GM12878 (cell line): ENCODE data around the gene POLR3A. TPM values are rescaled to one million over a fixed set of nuclear protein-coding genes. Genes with fewer than 3 reads are reported as not detected.

ENCODE experiments used
- ATAC-seq: fragments of 200-7000 bp; cut with Tn5 transposase; 3 replicates; pipeline ENCODE4 v1.9.1; 2020; ENCODE audit warnings: mild to moderate bottlenecking, moderate library complexity
- BruUV-seq: library from RNA; stranded (reverse); fragments of 400-500 nt; replicated peaks from 2 replicates; lab custom pipeline; 2021; lab: Mats Ljungman, UMichigan
- CTCF ChIA-PET: fragments of 300-600 bp; sonication (Branson Sonifier 250); formaldehyde crosslinking; extraction: SDS; loops from one replicate; lab custom pipeline; 2021; ENCODE audit warnings: inconsistent platforms; lab: Yijun Ruan, JAX
- POLR2A ChIA-PET: fragments of 350-600 bp; formaldehyde crosslinking; extraction: SDS; loops from one replicate; lab custom pipeline; 2021; ENCODE audit warnings: inconsistent platforms; lab: Charles Lee
- RAD21 ChIA-PET: fragments of 300-600 bp; sonication (Branson Sonifier 250); formaldehyde crosslinking; loops from one replicate; lab custom pipeline; 2023; ENCODE audit warnings: antibody characterized with exemption; ENCODE audit not compliant: unreplicated experiment; lab: Charles Lee
- SMC1A ChIA-PET: fragments of 300-600 bp; sonication (Branson Sonifier 250); formaldehyde crosslinking; loops from one replicate; lab custom pipeline; 2023; ENCODE audit not compliant: unreplicated experiment, uncharacterized antibody; lab: Charles Lee
- DNase-seq: peaks from one replicate; pipeline ENCODE4 v3.0.0-alpha.2; 2011; ENCODE audit warnings: low read depth, low spot score
- FAIRE-seq: peaks from 3 replicates; lab custom pipeline; 2011; peaks lifted over from hg19 to GRCh38; lab: Jason Lieb, UNC
- H2AFZ ChIP-seq: 2 replicates; pipeline ENCODE4 v1.6.0; 2011; ENCODE audit warnings: low read depth, low read length, control low read depth; ENCODE audit not compliant: control insufficient read depth
- H3K27ac ChIP-seq: 2 replicates; pipeline ENCODE4 v1.5.1; 2011; ENCODE audit warnings: control low read depth; ENCODE audit not compliant: control insufficient read depth, insufficient read depth
- H3K27me3 ChIP-seq, 2 experiments: replicated peaks in 1 of 2; 2 replicates each; pipeline versions ENCODE4 v1.6.0 to v1.6.1; 2011; ENCODE audit warnings: low read length in 1 of 2; ENCODE audit not compliant: control insufficient read depth in 2 of 2, insufficient read depth in 2 of 2
- H3K36me3 ChIP-seq, 2 experiments: 2 replicates each; pipeline ENCODE4 v1.5.1; 2011; ENCODE audit warnings: low read length in 1 of 2; ENCODE audit not compliant: control insufficient read depth in 2 of 2, insufficient read depth in 2 of 2
- H3K4me1 ChIP-seq: 2 replicates; pipeline ENCODE4 v1.6.1; 2011; ENCODE audit warnings: mild to moderate bottlenecking, low read length, moderate library complexity, mixed read lengths; ENCODE audit not compliant: control insufficient read depth, insufficient read depth
- H3K4me2 ChIP-seq: 2 replicates; pipeline ENCODE4 v1.6.0; 2011; ENCODE audit warnings: control low read depth; ENCODE audit not compliant: control insufficient read depth, insufficient read depth
- H3K4me3 ChIP-seq: fragments of 200-600 bp; sonication (generic); 2 replicates; pipeline ENCODE4 v1.5.1; 2016
- H3K79me2 ChIP-seq: 2 replicates; pipeline ENCODE4 v1.6.0; 2011; ENCODE audit warnings: low read length; ENCODE audit not compliant: control insufficient read depth, insufficient read depth
- H3K9ac ChIP-seq: 2 replicates; pipeline ENCODE4 v1.8.0; 2011; ENCODE audit warnings: low read length, control low read depth, mixed read lengths; ENCODE audit not compliant: control insufficient read depth, insufficient read depth
- H3K9me3 ChIP-seq: replicated peaks from 3 replicates; pipeline ENCODE4 v1.5.1; 2011; ENCODE audit warnings: mild to moderate bottlenecking, low read length; ENCODE audit not compliant: control insufficient read depth, insufficient read depth
- H4K20me1 ChIP-seq: 2 replicates; pipeline ENCODE4 v1.6.0; 2011; ENCODE audit not compliant: control insufficient read depth, insufficient read depth
- BACH1 ChIP-seq: fragments of 450-650 bp; IDR thresholded peaks from 2 replicates; pipeline ENCODE4 v1.6.1; 2017; ENCODE audit warnings: mild to moderate bottlenecking, borderline replicate concordance
- CTCF ChIP-seq, 3 experiments: IDR thresholded peaks in 2 of 3; conservative IDR thresholded peaks in 1 of 3; 2 replicates each; pipeline ENCODE4 v1.5.1; 2011; ENCODE audit warnings: low read depth in 3 of 3, low read length in 3 of 3, mild to moderate bottlenecking in 3 of 3, control low read depth in 2 of 3, moderate library complexity in 2 of 3, inconsistent platforms in 1 of 3, mixed read lengths in 1 of 3; ENCODE audit not compliant: control insufficient read depth in 2 of 3, insufficient read depth in 1 of 3; ENCODE audit errors: extremely low read depth in 1 of 3
- ESRRA ChIP-seq: IDR thresholded peaks from 2 replicates; pipeline ENCODE4 v1.6.1; 2012; ENCODE audit warnings: mild to moderate bottlenecking, low read length, improper control_type of control experiment
- HDAC2 ChIP-seq: fragments of 200-600 bp; sonication (generic); IDR thresholded peaks from 2 replicates; pipeline ENCODE4 v1.6.1; 2017
- IRF3 ChIP-seq: fragments of 450-650 bp; IDR thresholded peaks from 2 replicates; pipeline ENCODE4 v1.6.1; 2014; ENCODE audit warnings: mild to moderate bottlenecking
- PAX8 ChIP-seq: fragments of 450-650 bp; IDR thresholded peaks from 2 replicates; pipeline ENCODE4 v1.6.1; 2017; ENCODE audit warnings: mild to moderate bottlenecking, moderate library complexity
- PKNOX1 ChIP-seq: fragments of 450-650 bp; IDR thresholded peaks from 2 replicates; pipeline ENCODE4 v1.6.1; 2016; ENCODE audit warnings: mild to moderate bottlenecking
- POLR2A ChIP-seq: IDR thresholded peaks from 2 replicates; pipeline ENCODE4 v1.6.1; 2011; ENCODE audit warnings: low read depth, mild to moderate bottlenecking, low read length
- POLR2AphosphoS5 ChIP-seq: IDR thresholded peaks from 2 replicates; pipeline ENCODE4 v1.6.1; 2011; ENCODE audit warnings: mild to moderate bottlenecking, low read length, inconsistent platforms
- POU2F2 ChIP-seq: IDR thresholded peaks from 3 replicates; pipeline ENCODE4 v1.6.1; 2011; ENCODE audit warnings: low read depth, mild to moderate bottlenecking, low read length, borderline replicate concordance
- RELB ChIP-seq: fragments of 450-650 bp; IDR thresholded peaks from 2 replicates; pipeline ENCODE4 v1.6.1; 2017; ENCODE audit warnings: low read depth, mild to moderate bottlenecking, moderate library complexity
- REST ChIP-seq: IDR thresholded peaks from 2 replicates; pipeline ENCODE4 v1.6.1; 2012; ENCODE audit warnings: mild to moderate bottlenecking, low read depth, low read length
- STAT3 ChIP-seq: IDR thresholded peaks from 2 replicates; pipeline ENCODE4 v1.6.1; 2011; ENCODE audit warnings: low read depth, low read length, improper control_type of control experiment
- SUZ12 ChIP-seq: fragments of 200-600 bp; sonication (generic); IDR thresholded peaks from one replicate; pipeline ENCODE4 v1.6.1; 2018; ENCODE audit warnings: antibody characterized with exemption, mild to moderate bottlenecking; ENCODE audit not compliant: unreplicated experiment
- WRNIP1 ChIP-seq: IDR thresholded peaks from 2 replicates; pipeline ENCODE4 v1.6.1; 2011; ENCODE audit warnings: low read depth, low read length, improper control_type of control experiment, borderline replicate concordance
- WGBS: methylation state at CpG from one replicate; pipeline ENCODE4 v1.1.6; 2016; ENCODE audit warnings: low lambda C conversion rate; ENCODE audit not compliant: insufficient replicate concordance, insufficient coverage; ENCODE audit errors: missing lambda C conversion rate; 5-methylcytosine and 5-hydroxymethylcytosine counted together
- in situ Hi-C: fragments of 300-500 bp; cut with MboI; formaldehyde crosslinking; loops from 9 replicates; pipeline ENCODE4 v1.14.3; 2018; ENCODE audit warnings: mixed read lengths
- intact Hi-C: fragments of 100-400 bp; cut with micrococcal nuclease; formaldehyde crosslinking; loops from one replicate; pipeline ENCODE4 v1.14.2; 2022; ENCODE audit not compliant: unreplicated experiment
- polyA plus RNA-seq, 11 experiments: library from polyadenylated mRNA; depleted of rRNA in 4 of 11; unstranded in 6 of 11; stranded (reverse) in 5 of 11; fragments of >200 nt; fragmentation: Nextera tagmentation in 4 of 11; fragmentation: Illumina TruSeq in 1 of 11; extraction: Ambion mirVana in 4 of 11; extraction: Trizol in 1 of 11; gene quantifications; 1 replicate in 1 of 11; 2 replicates in 10 of 11; pipeline versions ENCODE4 v1.2.1 to v1.2.3, GENCODE V29; 2011 to 2016; ENCODE audit warnings: inconsistent platforms in 2 of 11, missing spikeins in 2 of 11, low read depth in 1 of 11
- total RNA-seq, 4 experiments: library from RNA; depleted of rRNA in 3 of 4; stranded (reverse); fragments of >200 nt in 3 of 4; fragmentation: Illumina TruSeq in 1 of 4; extraction: Trizol in 1 of 4; gene quantifications; 2 replicates each; pipeline versions ENCODE4 v1.2.1 to v1.2.3, GENCODE V29; 2013 to 2021

Gene POLR3A
- total and polyA plus RNA-seq, 10 of the 15 experiments (the other 5 are each of a cell fraction or from before 2014, with no cell fraction given), result 5.4 to 20.4 (median 14.4) TPM

GRCh38 chr10:77978360-77978759 is 51.0 kb downstream of the POLR3A start:
- H3K36me3 ChIP-seq, result peaks cover 29 to 30% of the 10 kb centered on the region in 2 experiments; a peak in 3 of 4 replicates
- H3K4me3 ChIP-seq, result no peak overlapping the region
- H3K9me3 ChIP-seq, result no peaks in the 10 kb centered on the region
- ChIA-PET SMC1A (no interaction called here), RAD21 (no interaction called here), POLR2A (no interaction called here), CTCF (no interaction called here)
- intact Hi-C loops (no loop called here), in situ Hi-C loops (no loop called here)
- H3K4me1 ChIP-seq, result no peaks in the 10 kb centered on the region
- no peak overlapping the region for H3K27ac ChIP-seq
- no peaks in the 10 kb centered on the region for H4K20me1 ChIP-seq
- FAIRE-seq (no peak), DNase-seq (no peak), ATAC-seq (no peak)
- BruUV-seq, result no TSS peak
- H2AFZ ChIP-seq, result no peak overlapping the region
- WGBS, result 98% methylated on average over 5 of the region's 6 CpGs
- H3K9ac ChIP-seq, result no peak overlapping the region
- H3K4me2 ChIP-seq, result no peak overlapping the region
- no peak for TF ChIP-seq POLR2AphosphoS5
- TF ChIP-seq RELB, result no peak
- TF ChIP-seq STAT3, result no peak
- no peak for TF ChIP-seq REST
- no peak for TF ChIP-seq BACH1
- TF ChIP-seq WRNIP1, result no peak
- TF ChIP-seq PAX8, result no peak
- no peak for TF ChIP-seq ESRRA
- TF ChIP-seq HDAC2, result no peak
- TF ChIP-seq POLR2A, result no peak
- no peak for TF ChIP-seq SUZ12
- no peak for TF ChIP-seq POU2F2
- TF ChIP-seq IRF3, result no peak
- TF ChIP-seq CTCF (IDR thresholded peaks at IDR 0.05 in 2 of 3, conservative IDR thresholded peaks at IDR 0.05 in 1 of 3; ENCODE audit: control insufficient read depth in 2 of 3, extremely low read depth in 1 of 3, insufficient read depth in 1 of 3, low read depth in 3 of 3, low read length in 3 of 3), result no peak
- no peak for TF ChIP-seq PKNOX1
- H3K79me2 ChIP-seq, result no peaks in the 10 kb centered on the region
- H3K27me3 ChIP-seq, result no peaks in the 10 kb centered on the region
